Superior temporal gyrus (tissue), 1 donor: ENCODE measurements around the gene PHC2.

Experiments used
- DNase-seq: peaks from one replicate; pipeline ENCODE4 v3.0.0-alpha.2; 2016; ENCODE audit errors: extremely low spot score

Gene PHC2

DNA sequence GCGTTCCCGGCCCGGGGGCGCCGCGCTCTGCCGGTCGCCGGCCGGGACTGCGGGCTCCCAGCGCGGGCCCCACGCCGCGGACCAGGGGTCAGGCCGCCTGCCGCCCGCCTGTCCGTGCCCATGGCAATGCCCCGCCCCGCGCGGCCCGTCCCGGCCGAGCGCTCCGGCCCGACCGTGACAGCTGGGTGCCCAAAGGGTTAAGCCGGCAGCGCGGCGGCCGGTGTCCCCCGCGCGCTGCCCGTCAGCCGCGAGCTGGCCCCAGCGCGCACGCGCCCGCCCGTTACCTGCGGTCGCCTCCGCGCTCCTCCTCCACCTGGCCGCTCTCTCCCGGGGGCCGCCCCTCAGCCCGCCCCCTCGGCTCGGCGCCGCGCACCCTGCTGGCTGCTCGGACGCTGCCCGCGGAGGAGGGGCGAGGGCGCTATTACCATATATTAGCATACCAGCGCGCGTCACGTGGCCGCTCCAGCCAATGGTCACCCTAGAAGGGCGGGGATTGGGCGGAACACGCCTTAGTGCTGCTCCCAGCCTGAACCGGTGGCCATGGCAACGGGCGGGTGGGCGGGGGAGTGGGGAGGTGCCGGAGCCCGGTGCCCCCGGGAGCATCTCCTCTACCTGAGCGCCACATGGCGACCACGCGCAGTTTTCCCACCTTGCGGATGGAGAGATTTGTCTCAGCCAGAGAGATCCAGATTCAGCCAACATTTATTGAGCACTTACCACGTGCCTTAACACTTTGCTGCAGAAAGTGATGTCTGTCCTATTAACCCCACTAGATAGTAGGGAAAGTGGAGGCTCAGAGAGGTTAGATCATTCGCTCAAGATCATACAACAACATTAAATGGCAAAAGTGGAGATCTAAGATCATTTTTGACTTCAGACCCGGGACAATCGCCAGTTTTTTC, at the start of gene PHC2:
Gene PHC2, minus strand, starts transcription at position 404 of the 902 bp plus-strand sequence. CDS start 55,556 bp downstream, outside the sequence.
- peak; percentile 99 for DNase-seq

DNA sequence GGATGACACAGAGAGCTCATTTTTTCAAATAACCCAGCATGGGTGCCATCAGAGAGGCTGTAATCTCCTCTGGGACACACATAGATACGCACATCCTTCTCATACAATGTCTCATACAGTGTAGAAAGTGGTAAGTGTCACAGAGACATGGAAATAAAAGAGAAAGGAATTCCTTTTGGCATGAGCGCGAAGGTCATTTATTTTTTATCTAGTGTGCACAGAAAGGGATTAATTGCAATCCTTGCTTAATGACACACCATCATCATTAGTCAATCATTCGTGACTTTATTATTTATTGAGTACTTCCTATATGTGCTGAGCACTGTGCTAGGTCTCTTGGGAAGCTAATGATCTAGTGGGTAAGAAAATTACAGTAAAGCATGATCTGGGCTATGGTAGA, 46.6 kb upstream of the PHC2 start:
- no peak for DNase-seq

DNA sequence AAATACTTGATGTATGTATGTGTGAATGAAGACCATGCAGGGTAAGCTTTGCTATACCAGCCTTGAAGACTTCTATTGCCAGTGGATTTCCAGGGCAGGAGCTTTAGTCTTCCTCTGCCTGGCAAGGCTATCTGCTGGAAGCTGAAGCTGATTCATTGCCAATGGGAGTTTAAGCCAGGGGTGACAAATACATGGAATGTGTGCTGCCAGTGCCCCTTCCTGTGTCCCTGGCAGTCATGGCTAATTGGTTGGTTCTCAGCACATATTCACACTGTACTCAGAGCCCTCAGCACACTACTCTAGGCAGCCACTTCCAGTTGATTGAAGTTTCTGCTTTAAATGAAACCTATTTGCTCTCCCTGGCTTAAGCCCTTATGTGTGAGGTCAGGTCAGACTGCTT, 43.0 kb upstream of the PHC2 start:
- DNase-seq: no peak

GRCh38 chr1:33472269-33472980, 41.5 kb upstream of the PHC2 start, which contains the start of gene ZSCAN20:
ZSCAN20 (plus strand) TSS chr1:33472645; CDS start chr1:33479289, 6,644 bp downstream.
- DNase-seq: peak; percentile 99

GRCh38 chr1:33471416-33471815, 40.5 kb upstream of the PHC2 start:
- DNase-seq: no peak

DNA sequence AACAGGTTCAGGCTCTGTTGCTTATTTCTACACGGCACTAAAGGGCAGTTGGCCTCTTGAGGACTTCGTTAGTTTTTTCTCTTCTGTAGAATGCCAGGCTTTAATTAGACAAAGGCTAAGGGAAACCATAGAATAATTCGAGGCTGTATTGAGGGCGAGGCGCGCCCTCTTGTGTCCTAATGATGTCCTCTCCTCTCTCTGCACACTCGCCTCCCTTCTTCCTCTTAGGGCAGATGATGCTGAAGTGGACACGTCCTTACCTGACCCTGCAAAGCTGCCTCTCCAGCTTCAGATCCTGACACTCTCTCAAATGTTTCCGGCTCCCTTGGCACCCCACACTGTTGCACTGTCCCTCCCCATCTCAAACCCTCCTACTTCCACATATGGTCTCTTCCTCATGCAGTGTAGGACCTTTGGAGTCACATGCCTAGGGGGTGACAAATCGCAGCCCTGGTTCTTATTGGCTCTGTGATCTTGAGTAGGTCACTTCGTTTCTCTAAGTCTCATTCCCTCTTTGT, 39.7 kb upstream of the PHC2 start:
- peak; percentile 97 for DNase-seq

DNA sequence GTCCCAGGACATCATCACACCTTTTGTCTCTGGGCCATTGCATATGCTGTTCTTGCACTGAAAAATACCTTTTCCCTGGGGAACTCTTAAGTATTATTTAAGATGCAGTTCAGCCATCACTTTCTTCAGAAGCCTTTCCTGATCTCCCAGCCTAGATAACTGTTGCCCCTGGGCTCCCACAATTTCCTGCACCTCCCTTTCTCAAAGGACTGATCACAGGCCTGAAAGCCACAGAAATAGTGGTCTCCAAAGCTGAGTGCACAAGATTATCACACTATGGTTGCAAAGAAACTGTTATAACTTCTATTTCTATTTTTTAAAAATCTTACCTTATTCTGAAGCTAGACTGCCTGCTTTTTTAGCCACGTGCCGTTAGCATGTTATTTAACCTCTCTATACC, 38.8 kb upstream of the PHC2 start:
- no peak for DNase-seq

DNA sequence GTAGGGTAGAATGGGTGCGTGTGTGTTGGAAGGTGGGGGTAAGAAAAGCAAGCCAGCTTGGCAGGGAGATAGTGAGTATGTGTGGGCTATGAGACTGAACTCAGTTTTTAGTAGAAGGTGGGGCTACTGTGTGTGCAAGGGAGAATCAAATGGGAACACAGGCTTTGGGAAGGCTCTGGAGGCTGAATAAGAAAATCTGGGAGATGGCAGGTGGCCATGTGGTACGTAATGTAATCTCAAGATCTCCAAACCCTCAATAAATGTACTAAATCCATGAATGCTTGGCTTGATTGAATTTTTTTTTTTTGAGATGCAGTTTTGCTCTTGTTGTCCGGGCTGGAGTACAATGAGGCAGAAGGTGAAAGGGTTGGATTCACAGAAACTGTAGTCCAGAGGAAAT, 38.1 kb upstream of the PHC2 start:
- peak; percentile 25 for DNase-seq

- DNase-seq: no peak
Observed at GRCh38 chr1:33468531-33468930, 37.6 kb upstream of the PHC2 start.

- DNase-seq: no peak
Observed at GRCh38 chr1:33468011-33468410, 37.1 kb upstream of the PHC2 start.

GRCh38 chr1:33466159-33466558, 35.3 kb upstream of the PHC2 start:
- DNase-seq: no peak

DNA sequence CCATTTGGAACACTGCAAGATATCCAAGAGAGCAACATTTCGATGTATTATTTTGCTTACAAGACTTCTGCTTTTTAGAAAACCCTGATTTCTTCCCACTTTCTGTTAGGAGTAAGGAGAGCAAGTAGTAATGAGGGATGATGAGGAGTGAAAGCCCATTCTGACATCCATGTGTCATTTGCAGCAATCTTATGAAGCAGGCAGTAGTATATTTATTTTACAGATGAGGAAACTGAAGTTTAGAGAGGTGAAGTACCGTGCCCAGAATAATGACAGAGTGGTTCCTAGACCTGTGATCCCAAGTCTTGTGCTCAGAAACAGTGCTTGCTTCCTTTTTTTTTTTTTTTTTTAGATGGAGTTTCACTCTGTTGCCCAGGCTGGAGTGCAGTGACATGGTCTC, 34.4 kb upstream of the PHC2 start:
- no peak for DNase-seq

- no peak for DNase-seq
Observed at GRCh38 chr1:33464552-33464951, 33.7 kb upstream of the PHC2 start.

DNA sequence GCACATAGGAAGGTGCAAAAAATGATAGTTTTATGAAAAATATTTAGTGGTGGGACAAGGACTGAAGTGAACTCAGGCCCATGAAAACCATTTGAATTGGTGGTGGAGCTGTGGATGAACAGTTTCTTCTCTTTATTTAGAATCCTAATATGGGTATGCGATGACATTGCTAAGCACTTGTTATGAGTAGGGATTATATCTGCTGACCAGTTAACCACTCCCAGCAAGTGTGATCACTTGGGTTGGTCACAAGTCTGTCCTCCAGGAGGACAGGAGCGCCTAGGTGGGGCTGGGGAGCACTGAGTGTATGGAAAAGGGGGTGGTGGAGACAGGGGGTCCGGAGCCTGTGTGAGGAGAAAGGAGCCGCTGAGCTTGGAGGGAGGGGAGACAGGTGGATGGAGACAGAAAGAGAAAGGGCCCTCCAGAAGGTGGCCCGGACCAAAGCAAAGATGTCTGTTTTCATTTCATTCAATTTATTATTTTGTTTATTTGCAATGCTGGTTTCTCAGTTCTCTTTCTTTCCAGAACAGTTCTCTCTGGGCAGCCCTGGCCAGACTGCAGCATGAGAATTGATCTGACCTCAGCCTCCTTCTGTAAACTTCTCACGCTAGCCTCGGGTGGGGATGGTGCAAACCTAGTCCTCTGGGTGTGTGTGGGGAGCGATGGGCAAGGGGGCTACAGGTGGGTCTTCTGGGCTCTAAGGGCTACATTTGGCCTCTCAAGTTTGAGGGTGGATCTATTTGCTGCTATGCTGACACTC, 31.7 kb upstream of the PHC2 start:
- no peak for DNase-seq

DNA sequence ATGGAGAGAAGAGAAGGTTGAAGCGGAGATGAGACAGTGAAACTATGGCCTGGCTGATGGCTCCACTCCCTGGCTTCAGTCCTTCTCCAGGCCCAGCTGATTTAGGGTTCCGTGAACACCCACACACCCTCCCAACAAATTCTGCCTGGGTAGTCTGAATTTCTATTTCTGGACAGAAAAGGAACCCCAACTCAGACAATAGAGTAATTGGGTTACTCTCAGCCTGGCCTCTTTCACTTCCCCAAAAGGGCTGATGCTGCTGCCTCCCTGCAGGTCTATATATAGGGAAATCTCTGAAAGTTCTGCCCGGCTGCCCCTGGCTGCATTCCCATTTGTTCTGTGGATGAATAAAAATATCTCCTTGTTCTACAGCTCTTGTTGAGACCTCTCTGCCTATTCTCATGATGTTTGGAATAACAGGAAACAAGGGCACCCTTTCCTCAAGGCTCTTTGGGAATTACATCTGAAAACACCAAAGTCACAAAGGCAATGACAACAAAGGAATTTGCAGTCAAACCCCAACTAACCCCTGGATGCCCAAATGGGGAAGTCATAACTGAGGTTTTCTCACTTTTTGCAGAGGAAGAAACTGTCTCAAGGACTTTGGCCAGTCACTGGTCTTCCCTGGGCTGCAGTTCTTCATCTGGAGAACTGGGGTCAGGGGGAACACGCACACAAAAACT, 30.2 kb upstream of the PHC2 start:
- DNase-seq: peak; percentile 52

DNA sequence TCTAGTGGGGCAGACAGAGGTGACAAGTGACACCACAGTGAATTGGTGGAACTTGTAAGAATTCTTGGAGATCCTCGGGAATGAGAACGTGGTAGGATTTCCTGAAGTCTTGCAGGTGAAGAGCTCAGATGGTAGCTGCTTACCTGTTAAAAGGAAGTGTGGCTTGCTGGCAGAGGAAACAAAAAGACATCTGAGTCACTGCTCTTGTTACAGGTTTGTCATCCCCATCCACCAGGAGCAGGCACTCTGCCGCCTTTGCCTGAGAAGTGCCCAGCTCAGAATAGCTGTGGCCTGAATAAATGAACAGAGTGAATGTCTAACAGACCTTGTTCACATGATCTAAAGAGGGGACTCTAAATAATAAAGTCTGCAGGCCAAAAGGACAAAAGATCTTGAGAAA, 29.2 kb upstream of the PHC2 start:
- no peak for DNase-seq

- no peak for DNase-seq
Observed at GRCh38 chr1:33459691-33460090, 28.8 kb upstream of the PHC2 start.

GRCh38 chr1:33456502-33456886, 25.6 kb upstream of the PHC2 start:
- DNase-seq: no peak

DNA sequence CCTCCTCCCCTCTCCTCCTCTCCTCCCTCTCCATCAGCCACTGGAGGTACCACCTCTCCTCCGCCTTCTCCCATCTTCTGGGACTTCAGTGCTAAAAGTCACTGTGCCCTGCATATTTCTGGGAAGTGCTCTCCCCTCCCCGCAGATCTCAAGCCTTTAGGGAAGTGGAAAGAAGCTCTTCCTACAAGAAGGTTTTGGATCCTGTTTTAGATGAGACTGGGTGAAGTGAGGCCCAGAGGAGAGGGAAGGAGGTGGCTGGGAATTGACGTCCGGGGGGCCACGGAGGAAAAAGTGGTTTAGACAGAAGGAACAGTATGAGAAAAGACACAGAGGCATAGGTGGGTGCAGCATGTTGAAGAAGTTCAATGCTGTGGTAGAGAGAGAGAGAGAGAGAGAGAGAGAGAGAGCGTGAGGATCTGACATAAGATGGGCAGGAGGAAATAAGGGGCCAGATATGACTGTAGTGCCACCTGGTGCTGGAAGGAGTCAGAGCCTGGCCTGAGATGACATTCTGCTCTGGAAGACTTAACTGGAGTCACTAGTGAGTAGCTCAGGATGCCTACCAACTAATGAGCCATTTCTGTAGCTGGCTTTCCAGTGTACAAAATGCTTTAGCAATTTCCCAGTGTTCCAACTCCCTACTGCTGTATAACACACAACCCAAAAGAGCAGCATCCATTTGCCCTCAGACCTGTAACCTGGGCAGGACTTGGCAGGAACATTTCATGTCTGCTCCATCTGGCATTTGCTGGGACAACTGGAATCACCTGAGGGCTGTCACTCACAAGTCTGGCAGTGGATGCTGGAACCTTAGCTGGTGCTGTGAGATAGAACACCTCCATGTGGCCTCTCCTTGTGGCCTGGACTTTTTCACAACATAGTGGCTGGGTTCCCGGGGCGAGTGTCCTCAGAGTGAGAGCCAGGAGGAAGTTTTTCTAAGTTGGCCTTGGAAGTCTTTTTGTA, 24.9 kb upstream of the PHC2 start:
- peak; percentile 81 for DNase-seq

DNA sequence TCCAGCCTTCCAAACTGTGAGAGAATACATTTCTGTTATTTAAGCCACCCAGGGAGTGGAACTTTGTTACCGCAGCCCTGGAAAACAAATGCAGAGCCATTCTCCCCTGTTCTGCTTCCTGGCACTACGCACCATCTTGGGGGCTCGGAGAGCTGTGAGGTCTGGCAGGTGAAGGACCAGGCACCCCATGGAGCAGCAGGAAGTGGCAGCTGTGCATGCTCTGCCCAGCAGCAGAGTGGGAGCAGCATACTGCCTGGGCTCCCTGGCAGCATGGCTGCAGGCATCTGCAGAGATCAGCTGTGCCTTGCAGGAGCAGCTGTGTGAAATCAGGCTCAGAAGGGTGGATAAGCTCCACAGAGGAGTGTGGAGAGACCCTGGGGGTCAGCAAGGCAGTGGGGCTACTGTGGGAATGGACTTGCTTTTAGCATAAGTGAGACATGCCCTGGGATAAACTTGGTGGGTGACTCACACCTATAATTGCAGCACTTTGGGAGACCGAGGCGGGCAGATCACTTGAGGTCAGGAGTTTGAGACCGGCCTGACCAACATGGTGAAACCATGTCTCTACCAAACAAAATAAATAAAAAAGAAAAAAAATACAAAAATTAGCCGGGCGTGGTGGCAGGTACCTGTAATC, 23.9 kb upstream of the PHC2 start:
- DNase-seq: no peak
